ENCODE measurements around the gene SBF1.

DNA sequence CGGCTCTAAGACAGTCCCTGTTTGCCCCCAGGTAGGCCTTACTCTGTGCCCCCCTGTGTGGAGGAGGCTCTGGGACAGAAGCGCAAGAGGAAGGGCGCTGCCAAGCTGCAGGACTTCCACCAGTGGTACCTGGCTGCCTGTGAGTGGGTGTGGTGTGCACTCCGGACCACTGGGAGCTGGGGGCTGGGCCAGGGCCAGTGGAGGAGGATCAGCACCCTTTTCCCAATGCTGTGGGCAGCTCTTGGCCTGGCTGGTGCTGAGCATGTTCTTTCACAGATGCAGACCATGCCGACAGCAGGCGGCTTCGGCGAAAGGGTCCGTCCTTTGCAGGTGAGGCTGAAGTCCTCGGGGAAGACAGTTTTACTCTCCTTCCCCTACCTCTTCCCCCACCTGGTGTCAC, 46.9 kb upstream of the SBF1 start:
- TF ChIP-seq EZH2 (IDR thresholded peaks at IDR 0.05; ENCODE audit: low read length, missing control alignments) = no peak
- TF ChIP-seq, protein P1, sequence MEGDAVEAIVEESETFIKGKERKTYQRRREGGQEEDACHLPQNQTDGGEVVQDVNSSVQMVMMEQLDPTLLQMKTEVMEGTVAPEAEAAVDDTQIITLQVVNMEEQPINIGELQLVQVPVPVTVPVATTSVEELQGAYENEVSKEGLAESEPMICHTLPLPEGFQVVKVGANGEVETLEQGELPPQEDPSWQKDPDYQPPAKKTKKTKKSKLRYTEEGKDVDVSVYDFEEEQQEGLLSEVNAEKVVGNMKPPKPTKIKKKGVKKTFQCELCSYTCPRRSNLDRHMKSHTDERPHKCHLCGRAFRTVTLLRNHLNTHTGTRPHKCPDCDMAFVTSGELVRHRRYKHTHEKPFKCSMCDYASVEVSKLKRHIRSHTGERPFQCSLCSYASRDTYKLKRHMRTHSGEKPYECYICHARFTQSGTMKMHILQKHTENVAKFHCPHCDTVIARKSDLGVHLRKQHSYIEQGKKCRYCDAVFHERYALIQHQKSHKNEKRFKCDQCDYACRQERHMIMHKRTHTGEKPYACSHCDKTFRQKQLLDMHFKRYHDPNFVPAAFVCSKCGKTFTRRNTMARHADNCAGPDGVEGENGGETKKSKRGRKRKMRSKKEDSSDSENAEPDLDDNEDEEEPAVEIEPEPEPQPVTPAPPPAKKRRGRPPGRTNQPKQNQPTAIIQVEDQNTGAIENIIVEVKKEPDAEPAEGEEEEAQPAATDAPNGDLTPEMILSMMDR (conservative IDR thresholded peaks at IDR 0.05 in 1 of 2, IDR thresholded peaks at IDR 0.05 in 1 of 2; ENCODE audit: low read depth in 1 of 2, low read length in 2 of 2) = no peak
